NCI-H460 (cell line): Measurements from ENCODE around the gene CAMSAP3. TPM values are rescaled to one million over a fixed set of nuclear protein-coding genes. Genes with fewer than 3 reads are reported as not detected.

Experiments
- DNase-seq: peaks from one replicate; pipeline ENCODE4 v3.0.0-alpha.2; 2016; ENCODE audit warnings: low read depth; ENCODE audit errors: extremely low read depth
- total RNA-seq: library from RNA; depleted of rRNA; stranded (reverse); fragments of >200 nt; shearing (Covaris generic); gene quantifications from 2 replicates; pipeline ENCODE4 v1.2.3, GENCODE V29; 2014

CAMSAP3 gene
- total RNA-seq, 1 experiment from 2014 or later, result 0.89 TPM

DNA sequence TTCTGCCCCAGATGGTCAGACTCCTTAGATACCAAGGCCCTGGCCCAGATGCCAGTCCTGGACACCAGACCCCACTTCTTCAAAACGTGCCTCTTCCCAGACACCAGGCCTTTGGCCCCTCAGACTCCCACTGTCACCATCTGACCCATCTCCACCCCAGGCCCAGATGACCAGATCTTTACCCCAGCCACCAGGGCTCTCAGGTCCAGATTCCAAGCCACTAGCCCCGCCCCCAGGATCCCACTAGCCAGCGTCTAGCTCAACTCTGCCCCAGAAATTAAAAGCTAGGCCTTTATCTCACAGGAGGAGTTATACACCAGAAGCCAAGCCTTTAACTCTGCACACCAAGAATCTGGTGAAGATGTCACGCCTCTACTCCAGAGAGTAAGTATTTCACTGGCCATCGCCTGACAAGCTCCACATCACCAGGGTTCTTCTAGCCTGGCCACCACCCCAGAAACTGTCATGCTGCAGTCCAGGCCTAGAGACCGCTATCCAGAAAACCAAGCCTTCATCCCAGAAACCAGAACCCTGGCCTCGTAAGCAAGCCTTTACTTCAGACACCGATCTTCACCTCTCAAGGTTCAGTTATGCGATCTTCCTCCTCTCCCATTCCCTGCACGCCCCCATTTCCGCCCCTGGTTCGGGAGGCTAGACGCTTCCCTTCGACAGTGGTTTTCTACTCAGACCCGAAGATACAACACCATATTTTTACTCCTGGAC is 33.1 kb downstream of the CAMSAP3 start:
- no peak for DNase-seq

DNA sequence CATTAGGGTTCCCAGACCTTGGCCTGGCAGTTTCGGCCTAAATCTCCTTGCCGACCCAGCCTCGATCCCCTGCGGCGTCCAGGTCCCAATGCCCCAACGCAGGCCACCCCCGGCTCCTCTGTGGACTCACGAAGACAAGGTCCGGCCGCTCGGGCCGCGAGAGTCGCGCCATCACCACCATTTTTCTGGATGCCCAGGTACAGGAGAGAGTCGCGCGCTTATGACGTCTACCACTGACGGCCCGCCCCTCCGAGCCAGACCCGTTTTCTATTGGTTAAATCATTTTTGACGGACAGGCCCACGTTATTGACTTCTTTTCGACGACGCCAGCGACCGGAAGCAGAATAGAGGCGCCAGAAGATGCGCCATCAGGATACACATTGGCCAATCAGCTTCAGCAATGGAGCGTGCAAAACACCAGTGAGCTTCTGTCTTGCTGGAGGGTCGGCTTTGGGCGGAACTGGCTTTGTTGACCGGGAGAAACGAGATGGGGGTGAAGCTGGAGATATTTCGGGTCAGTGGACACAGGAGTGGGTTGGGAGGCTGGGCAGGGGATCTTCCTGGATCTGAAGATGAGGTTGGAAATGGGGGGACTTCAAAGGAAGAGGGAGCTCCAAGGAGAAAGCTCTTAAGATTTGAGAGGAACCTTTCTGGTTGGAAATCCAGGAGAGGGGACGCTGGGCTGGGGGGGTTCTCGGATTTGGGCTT is 33.8 kb downstream of the CAMSAP3 start, which contains the start of the genes PET100 and XAB2:
TSS of gene PET100 (plus strand) at position 447 of the 708 bp plus-strand sequence. CDS start at position 488, 41 bp downstream.
TSS of gene XAB2 (minus strand) at position 199 of the 708 bp plus-strand sequence. CDS start at position 181, 18 bp downstream.
- peak; percentile 98 for DNase-seq

- no peak for DNase-seq
Measured at GRCh38 chr19:7631577-7631976, 35.9 kb downstream of the CAMSAP3 start.

DNA sequence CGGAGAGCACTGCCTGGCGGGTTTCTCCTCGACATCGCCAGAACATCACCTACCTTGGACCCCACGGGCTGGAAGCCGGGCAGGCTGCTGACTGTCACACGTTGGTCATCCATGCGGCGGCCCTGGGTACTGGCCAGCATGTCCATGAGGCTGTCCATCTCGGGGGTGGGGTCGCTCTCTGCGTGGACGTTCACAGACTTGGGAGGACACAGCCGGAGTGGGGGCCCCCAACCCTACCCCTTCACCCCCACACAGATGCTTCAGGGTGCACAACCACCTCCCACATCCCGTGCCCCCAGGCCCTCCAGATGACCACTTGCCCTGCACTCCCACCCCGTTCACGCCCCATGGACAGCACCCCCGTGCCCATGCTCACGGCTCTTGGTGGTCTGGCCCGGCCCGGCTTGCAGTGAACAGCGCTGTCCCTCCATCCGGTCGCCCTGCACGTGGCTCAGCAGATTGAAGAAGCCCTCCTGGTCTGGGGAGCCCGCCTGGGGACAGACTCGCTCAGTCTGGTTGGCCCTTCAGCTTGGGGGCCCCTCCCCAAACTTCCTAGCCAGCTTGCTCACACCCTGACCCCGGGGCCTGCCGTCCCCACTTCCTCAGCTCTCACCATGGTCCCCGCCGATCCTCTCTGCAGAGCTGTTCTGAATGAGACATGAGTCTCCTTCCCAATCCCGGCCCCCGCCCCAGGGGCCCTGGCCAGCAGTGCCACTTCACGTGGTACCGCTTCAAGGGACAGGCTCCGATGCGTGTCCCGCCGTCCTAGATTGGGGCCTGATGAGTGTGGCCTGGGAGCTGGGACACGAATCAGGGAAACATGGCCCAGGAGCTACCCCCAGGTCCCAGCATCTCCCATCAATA is 36.9 kb downstream of the CAMSAP3 start:
- DNase-seq, result no peak

- DNase-seq, result no peak
Measured at GRCh38 chr19:7633698-7634097, 38.0 kb downstream of the CAMSAP3 start, which contains the start of gene PCP2. TSS of gene PCP2 (minus strand) at chr19:7633719. CDS start at chr19:7633457, 262 bp downstream.

GRCh38 chr19:7635670-7636069 is 40.0 kb downstream of the CAMSAP3 start:
- no peak for DNase-seq

DNA sequence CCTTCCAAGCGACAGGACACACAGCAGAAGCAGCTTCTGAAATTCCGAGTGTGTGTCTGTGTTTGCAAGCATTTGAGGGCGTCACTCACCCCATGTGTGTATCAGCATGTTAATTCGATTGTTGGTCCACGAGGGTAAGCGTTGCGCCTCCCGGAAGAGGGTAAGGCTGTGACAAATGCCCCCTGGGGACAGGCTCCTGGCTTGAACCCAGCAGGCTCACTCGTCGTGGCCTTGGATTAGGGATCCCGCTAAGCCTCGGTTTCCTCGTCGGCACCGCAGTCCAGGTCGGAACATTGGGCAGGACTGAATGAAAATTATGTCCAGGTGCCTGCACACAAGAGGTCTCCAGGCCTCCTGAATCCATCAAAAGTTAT is 40.6 kb downstream of the CAMSAP3 start:
- no peak for DNase-seq

GRCh38 chr19:7636691-7637373 is 41.2 kb downstream of the CAMSAP3 start, which contains the start of gene STXBP2:
TSS of gene STXBP2 (plus strand) at chr19:7637110. CDS start at chr19:7637150, 40 bp downstream.
- peak; percentile 42 for DNase-seq

DNA sequence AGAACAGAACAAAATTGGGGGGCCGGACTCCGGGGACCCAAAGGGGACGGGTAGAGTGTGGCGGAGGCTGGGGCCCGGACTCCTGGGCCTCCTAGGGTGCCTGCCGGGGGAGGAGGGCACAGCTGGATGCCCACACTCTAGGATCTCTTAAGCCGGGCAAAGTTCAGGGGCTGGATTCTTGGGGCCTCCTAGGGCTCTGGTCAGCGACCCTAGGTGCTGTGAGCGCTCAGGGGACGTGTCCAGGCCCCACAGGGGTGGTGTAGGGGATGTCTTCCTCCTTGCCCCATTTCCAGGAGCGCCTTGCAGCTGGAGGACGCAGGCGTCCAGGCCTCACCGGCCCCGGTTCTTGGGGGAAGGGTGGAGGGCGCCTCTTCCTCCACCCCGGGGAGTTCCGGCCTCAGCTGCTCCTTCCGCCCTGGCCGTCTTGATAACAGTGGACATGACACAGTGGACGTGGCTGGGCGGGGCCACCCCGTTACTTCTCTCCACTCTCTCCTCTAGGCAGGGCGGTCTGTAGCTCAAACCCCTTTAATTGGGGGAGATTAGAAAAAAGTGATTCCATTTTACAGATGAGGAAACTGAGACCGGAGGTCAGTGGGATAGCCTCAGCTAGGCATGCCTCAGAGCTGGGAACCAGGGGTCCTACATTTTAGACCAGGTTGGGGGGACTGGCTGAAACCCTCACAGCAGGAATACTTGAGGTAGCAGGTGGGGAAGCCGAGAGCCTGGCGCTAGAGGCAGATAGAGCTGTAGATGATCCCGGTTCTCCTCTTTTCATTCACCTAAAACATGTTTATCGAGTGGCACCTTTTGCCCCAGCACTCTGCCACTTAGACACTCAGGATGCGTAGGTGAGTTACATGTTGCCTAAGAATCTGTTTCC is 42.0 kb downstream of the CAMSAP3 start:
- no peak for DNase-seq

DNA sequence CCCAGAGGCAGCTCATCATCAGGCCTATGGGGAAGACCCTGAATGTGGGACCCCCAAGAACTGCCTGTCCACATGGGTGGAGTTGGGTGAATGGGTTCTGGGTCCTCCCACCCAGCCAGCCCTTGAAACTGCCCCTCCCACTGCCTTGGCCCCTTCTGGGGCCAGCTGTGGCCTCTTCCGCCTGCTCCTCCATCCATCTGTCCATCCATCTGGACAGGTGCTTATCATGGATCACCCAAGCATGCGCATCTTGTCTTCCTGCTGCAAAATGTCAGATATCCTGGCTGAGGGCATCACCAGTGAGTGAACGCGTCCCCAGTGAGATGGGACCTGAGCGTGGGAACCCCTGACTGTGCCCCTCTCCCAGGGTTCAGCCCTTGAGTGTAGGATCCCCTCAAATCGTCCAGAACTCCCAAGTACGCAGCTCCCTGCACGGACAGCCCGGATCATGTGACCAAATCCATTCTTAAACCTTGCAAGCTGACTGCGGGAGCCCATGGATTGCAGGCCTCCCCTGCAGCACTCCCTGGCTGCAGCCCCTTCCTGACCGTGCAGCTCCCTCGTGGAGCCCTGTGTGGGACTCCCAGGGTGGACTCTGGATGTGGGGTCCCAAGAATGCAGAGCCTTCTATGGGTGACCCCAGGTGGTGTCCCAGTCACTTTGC is 43.3 kb downstream of the CAMSAP3 start:
- no peak for DNase-seq

DNA sequence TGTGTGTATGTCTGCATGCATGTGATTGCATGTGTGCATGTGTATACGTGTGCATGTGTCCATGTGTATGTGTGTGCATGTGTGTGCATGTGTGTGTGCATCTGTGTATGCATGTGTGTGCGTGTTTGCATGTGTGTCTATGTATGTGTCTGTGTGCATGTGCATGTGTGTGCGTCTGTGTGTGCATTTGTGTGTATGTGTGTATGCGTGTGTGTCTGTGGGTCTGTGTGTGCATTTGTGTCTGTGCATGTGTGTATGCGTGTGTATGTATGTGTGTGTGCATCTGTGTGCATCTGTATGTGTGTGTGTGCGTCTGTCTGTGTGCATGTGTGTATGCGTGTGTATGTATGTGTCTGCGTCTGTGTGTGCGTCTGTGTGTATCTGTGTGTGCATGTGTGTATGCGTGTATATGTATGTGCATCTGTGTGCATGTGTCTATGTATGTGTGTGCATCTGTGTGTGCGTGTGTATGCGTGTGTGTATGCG is 44.2 kb downstream of the CAMSAP3 start:
- no peak for DNase-seq

DNA sequence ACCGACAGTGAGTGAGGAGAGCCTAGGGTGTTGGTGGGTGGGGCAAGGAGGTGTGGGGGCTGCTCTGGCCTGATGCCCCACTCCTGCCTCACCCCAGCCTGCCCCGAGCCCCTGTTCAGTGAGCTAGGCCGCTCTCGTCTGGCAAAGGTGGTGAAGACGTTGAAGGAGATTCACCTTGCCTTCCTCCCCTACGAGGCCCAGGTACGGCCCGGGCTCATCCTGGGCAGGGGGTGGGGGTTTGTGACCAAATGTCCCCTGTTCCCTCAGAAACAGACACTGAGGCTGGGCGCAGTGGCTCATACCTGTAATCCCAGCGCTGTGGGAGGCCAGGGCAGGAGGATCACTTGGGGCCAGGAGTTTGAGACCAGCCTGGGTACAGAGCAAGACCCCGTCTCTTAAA is 45.1 kb downstream of the CAMSAP3 start:
- DNase-seq, result no peak

GRCh38 chr19:7641290-7642276 is 45.9 kb downstream of the CAMSAP3 start:
- no peak for DNase-seq

DNA sequence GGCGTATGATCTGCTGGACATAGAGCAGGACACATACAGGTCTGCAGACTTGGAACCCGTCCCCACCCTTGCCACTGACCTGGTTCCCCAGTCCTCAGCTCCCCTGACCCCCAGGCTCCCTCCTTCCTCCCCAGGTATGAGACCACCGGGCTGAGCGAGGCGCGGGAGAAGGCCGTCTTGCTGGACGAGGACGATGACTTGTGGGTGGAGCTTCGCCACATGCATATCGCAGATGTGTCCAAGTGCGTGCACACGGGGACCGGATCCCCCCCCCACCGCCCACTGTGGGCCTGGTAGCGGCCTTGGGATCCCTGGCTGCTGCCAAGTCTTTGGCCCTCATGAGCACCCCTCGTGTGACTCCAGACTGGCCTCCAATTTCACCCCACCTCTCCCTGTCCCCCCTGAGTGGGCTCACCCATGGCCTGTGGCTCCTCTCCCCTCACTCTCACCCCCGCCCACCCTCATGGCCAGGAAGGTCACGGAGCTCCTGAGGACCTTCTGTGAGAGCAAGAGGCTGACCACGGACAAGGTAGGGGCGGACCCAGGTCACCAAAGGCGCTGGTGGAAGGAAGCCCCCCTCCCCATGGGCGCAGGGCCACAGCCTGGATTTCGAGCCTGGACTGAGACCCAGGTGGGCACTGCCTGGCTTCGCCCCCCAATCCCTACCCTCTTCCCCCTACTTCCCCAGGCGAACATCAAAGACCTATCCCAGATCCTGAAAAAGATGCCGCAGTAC is 46.8 kb downstream of the CAMSAP3 start:
- DNase-seq, result no peak

- no peak for DNase-seq
Measured at GRCh38 chr19:7643031-7643415, 47.4 kb downstream of the CAMSAP3 start.
